Prostate gland (tissue), 2 donors: ENCODE measurements around the gene KIF12. TPM values are rescaled to one million over a fixed set of nuclear protein-coding genes. Genes with fewer than 3 reads are reported as not detected.
"Not testable (repeated sequence)": the region's sequence is repeated elsewhere in the genome, so short reads cannot be mapped to it uniquely, and the experiment has no call there.

ENCODE experiments used
- DNase-seq: peaks from one replicate; pipeline ENCODE4 v3.0.0-alpha.2; 2019; ENCODE audit warnings: low spot score
- H3K27ac ChIP-seq, 2 donors: fragments of 200-600 bp; sonication (generic); 2 replicates each; pipeline ENCODE4 v1.5.1; 2017 to 2019
- H3K27me3 ChIP-seq: fragments of 200-600 bp; sonication (generic); replicated peaks from 2 replicates; pipeline ENCODE4 v1.5.1; 2019; ENCODE audit not compliant: insufficient read depth
- H3K36me3 ChIP-seq, 2 donors: fragments of 200-600 bp; sonication (generic); 1 replicate in 1 of 2; 2 replicates in 1 of 2; pipeline versions ENCODE4 v1.5.1 to v1.8.1; 2017 to 2019
- H3K4me1 ChIP-seq: fragments of 200-600 bp; sonication (generic); replicated peaks from 2 replicates; pipeline ENCODE4 v1.5.1; 2019
- H3K4me3 ChIP-seq, 2 donors: fragments of 200-600 bp; sonication (generic); 2 replicates each; pipeline ENCODE4 v1.5.1; 2017 to 2019
- H3K9me3 ChIP-seq: fragments of 200-600 bp; sonication (generic); 2 replicates; pipeline ENCODE4 v1.5.1; 2017
- CTCF ChIP-seq, 4 experiments: fragments of 200-600 bp in 2 of 4; fragments of 450-650 bp in 2 of 4; sonication (generic) in 2 of 4; IDR thresholded peaks; 1 replicate in 3 of 4; 2 replicates in 1 of 4; pipeline ENCODE4 v1.5.1; 2016 to 2019; ENCODE audit warnings: antibody characterized with exemption in 4 of 4, mild to moderate bottlenecking in 2 of 4, moderate library complexity in 2 of 4
- POLR2A ChIP-seq: fragments of 450-650 bp; IDR thresholded peaks from one replicate; pipeline ENCODE4 v1.6.1; 2016; ENCODE audit warnings: antibody characterized with exemption, mild to moderate bottlenecking
- POLR2AphosphoS5 ChIP-seq: sonication (generic); formaldehyde crosslinking; IDR thresholded peaks from one replicate; pipeline ENCODE4 v1.6.1; 2017; ENCODE audit warnings: antibody characterized with exemption
- whole genome bisulfite sequencing: methylation state at CpG from one replicate; pipeline ENCODE4 v1.1.5; 2018; 5-methylcytosine and 5-hydroxymethylcytosine counted together
- intact Hi-C: fragments of 100-400 bp; cut with DNase I; formaldehyde crosslinking; loops from one replicate; pipeline ENCODE4 v1.14.2; 2022
- total RNA-seq, 2 donors: library from RNA; depleted of rRNA; stranded (reverse); fragments of >200 nt; gene quantifications; one replicate each; pipeline ENCODE4 v1.1.0, GENCODE V29; 2016

The KIF12 gene
- total RNA-seq, 2 donors from 2014 or later, result 8.4 to 21.5 TPM

DNA sequence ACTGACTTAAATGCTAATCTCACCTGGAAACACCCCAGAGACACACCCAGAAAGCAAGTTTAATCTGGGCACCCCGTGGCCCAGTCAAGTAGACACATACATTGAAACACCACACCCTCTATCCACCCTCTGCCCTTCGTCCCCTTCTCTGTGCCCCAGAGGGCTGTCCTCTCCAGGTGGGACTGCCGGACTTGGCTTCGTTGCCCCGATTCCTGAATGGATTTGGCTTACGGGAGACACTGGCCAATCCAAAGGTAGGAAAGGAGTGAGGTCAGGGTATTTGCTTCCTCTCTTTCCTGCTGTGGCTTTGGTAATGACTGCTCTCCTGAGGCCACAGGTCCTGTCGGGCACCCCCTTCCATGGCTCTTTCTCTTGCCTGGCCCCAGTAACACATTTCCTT is 31.0 kb upstream of the KIF12 start:
- no peak overlapping the region for H3K4me3 ChIP-seq
- H3K27ac ChIP-seq, result no peak overlapping the region
- intact Hi-C loops, result no loop called here
- no peaks in the 10 kb centered on the region for H3K4me1 ChIP-seq
- DNase-seq, result no peak
- WGBS, result 85% methylated on average over 7 of the region's 7 CpGs
- TF ChIP-seq CTCF (IDR thresholded peaks at IDR 0.05) (no peak), POLR2AphosphoS5 (no peak), POLR2A (no peak)
- H3K9me3 ChIP-seq, result no peaks in the 10 kb centered on the region
- no peaks in the 10 kb centered on the region for H3K36me3 ChIP-seq
- no peaks in the 10 kb centered on the region for H3K27me3 ChIP-seq

DNA sequence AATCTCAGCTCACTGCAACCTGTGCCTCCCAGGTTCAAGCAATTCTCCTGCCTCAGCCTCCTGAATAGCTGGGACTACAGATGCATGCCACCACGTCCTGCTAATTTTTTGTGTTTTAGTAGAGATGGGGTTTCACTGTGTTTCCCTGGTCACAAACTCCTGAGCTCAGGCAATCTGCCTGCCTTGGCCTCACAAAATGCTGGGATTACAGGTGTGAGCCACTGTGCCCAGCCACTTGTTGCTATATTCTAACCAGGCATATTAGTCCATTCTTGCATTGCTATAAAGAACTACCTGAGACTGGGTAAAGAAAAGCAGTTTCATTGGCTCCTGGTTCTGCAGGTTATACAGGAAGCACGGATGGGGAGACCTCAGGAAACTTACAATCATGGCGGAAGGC is 29.7 kb upstream of the KIF12 start:
- DNase-seq, H3K27ac ChIP-seq, H3K4me3 ChIP-seq, H3K36me3 ChIP-seq, intact Hi-C loops, H3K9me3 ChIP-seq, H3K4me1 ChIP-seq, H3K27me3 ChIP-seq: not testable (repeated sequence)
- 92% methylated on average over 3 of the region's 3 CpGs for WGBS

- Histone ChIP-seq H3K9me3 (no peaks in the 10 kb centered on the region), H3K27me3 (no peaks in the 10 kb centered on the region), H3K36me3 (no peaks in the 10 kb centered on the region), H3K4me3 (no peak overlapping the region), H3K27ac (no peak overlapping the region), H3K4me1 (no peaks in the 10 kb centered on the region)
- no peak for DNase-seq
- intact Hi-C loops, result no loop called here
- WGBS, result 78% methylated on average over 13 of the region's 13 CpGs
- TF ChIP-seq CTCF (IDR thresholded peaks at IDR 0.05) (no peak), POLR2A (no peak), POLR2AphosphoS5 (no peak)
These were observed 27.4 kb upstream of the KIF12 start for GRCh38 chr9:114126247-114127060.

DNA sequence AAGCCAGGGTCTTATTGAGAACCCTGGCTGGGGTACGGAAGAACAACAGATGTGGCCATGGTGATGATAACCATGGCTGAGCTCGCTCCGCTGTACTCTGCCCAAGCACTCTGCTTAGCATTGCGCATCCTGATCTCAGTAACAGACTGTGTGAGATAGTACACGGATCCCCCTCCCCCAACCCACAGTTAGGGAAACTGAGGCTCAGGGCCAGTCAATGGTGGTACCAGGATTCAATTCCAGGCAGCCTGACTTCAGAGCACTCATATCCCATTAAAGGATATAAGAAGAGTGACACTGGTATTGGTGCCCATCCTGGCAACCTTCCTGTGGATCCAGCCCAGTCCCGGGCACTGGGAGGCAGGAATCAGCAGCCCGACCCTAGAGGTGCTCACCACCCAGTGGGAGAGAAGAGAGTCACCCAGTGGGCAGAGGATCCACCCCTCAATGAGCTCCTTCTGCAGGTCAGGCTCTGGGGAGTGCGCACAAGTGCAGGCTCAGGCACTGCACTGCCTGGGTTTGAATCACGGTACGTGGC is 26.5 kb upstream of the KIF12 start:
- Histone ChIP-seq H3K9me3 (no peaks in the 10 kb centered on the region), H3K27me3 (no peaks in the 10 kb centered on the region), H3K27ac (no peak overlapping the region), H3K4me3 (no peak overlapping the region), H3K4me1 (no peaks in the 10 kb centered on the region), H3K36me3 (no peaks in the 10 kb centered on the region)
- intact Hi-C loops, result no loop called here
- TF ChIP-seq POLR2A, result no peak
- TF ChIP-seq CTCF (IDR thresholded peaks at IDR 0.05), result no peak
- no peak for TF ChIP-seq POLR2AphosphoS5
- no peak for DNase-seq
- 77% methylated on average over 9 of the region's 10 CpGs for WGBS

GRCh38 chr9:114124666-114125475 is 25.8 kb upstream of the KIF12 start:
- Histone ChIP-seq H3K4me1 (no peaks in the 10 kb centered on the region), H3K27me3 (no peaks in the 10 kb centered on the region), H3K36me3 (no peaks in the 10 kb centered on the region), H3K9me3 (no peaks in the 10 kb centered on the region), H3K27ac (no peak overlapping the region), H3K4me3 (no peak overlapping the region)
- DNase-seq, result no peak
- intact Hi-C loops, result no loop called here
- WGBS, result 92% methylated on average over 13 of the region's 13 CpGs
- TF ChIP-seq POLR2AphosphoS5 (no peak), CTCF (IDR thresholded peaks at IDR 0.05) (no peak), POLR2A (no peak)
